ENCODE measurements around the gene TMEM9B. TPM values are rescaled to one million over a fixed set of nuclear protein-coding genes. Genes with fewer than 3 reads are reported as not detected.

The TMEM9B gene
- total RNA-seq, 1 donor from 2014 or later = 36.7 TPM

DNA sequence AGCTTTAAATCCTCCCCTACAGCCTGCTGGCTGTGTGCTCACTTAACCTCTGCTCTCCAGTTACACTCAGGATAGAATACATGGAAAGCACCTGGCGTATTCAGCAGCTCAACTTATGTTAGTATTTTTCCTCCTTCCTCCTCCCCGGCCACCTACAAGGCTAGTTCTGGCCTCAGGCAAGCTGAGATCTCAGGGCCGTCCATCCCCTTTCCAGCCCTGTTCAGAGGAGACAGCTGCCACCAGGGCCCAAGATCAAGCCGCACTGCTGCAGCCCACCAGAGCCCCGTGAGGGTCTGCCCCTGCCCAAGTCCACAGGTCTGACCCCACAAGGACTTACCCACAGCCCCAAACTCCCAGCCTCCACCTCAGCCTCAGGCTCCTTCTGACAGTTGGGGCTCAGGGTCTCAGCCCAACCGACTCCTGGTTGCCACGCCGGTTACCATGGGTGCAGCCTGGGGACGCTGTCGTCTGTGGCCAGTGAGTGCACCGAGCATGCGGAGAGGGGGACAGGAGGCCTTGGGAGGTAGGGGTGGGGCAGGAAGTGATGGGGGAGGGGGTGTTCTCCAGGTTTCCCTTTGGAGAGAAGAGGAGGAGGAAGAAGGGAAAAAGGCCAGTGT, 31.6 kb downstream of the TMEM9B start, which contains the start of gene C11orf16:
Gene C11orf16, minus strand, starts transcription at position 384 of the 617 bp plus-strand sequence. CDS start 639 bp downstream, outside the sequence.
- intact Hi-C loops (cut with micrococcal nuclease) = no loop called here

GRCh38 chr11:8930456-8931175, 33.6 kb downstream of the TMEM9B start:
- intact Hi-C loops (cut with micrococcal nuclease) = no loop called here

GRCh38 chr11:8928981-8929615, 35.1 kb downstream of the TMEM9B start:
- intact Hi-C loops (cut with micrococcal nuclease) = no loop called here

GRCh38 chr11:8928205-8928604, 36.0 kb downstream of the TMEM9B start:
- intact Hi-C loops (cut with micrococcal nuclease) = no loop called here

GRCh38 chr11:8927233-8927632, 37.0 kb downstream of the TMEM9B start:
- intact Hi-C loops (cut with micrococcal nuclease) = no loop called here

DNA sequence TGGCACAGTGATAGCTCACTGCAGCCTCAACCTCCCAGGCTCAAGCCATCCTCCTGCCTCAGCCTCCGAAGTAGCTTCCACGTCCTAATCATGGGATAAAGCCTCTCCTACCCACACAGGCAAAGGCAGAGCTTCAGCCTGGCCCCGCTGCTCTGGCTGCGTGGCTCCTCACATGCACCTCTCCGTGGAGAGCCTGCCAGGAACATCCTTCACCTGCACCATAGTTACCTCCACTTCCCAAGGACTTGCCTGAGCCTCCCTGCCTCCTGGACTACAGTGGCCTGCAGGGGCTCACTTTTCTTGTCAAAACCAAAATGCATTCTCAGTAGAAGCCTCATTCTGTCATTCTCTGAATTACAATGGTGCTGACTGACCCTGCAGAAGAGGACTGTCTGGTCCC, 38.0 kb downstream of the TMEM9B start:
- intact Hi-C loops (cut with micrococcal nuclease) = no loop called here

- intact Hi-C loops (cut with micrococcal nuclease) = no loop called here
Measured at GRCh38 chr11:8925711-8926110, 38.5 kb downstream of the TMEM9B start.

- intact Hi-C loops (cut with micrococcal nuclease) = no loop called here
Measured at GRCh38 chr11:8922691-8923090, 41.6 kb downstream of the TMEM9B start.

DNA sequence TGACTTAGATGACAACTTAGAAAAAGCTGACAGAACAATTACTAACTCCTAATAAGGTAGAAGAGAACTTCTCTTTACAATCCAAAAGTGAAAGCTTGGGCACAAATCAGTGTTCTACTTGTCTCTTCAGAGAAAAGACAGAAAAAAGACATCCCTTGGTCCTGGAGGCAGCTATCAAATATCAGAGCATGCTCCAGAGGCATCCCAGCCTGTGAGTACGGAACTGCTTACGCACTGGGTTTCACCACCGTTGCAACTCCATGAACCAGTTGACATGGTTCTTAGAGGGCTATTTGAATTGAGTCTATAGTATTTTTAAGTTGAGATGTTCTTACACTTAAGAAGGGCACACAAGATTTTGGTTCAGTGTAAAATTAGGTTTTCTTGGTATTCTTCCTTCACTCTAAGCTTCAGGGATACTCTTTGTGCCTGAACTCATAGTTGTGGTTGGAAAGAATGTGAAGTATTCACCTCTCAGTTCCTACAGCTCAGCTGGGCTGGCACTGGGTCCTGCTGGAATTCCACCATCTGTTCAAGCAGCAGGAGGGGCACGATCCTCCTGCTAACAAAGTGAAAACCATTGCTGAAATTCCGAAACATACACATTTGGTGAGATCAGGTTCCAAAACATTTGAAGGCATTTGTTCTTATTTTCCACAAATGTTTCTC, 47.0 kb downstream of the TMEM9B start:
- intact Hi-C loops (cut with micrococcal nuclease) = loop anchor here (10.0 kb wide), 1 partner anchor 468 kb away; the partner anchor contains the start of gene IPO7

GRCh38 chr11:8914661-8915018, 49.6 kb downstream of the TMEM9B start:
- intact Hi-C loops (cut with micrococcal nuclease) = loop anchor here (1.0 to 10.0 kb wide), 11 partner anchors 42 to 1388 kb away; partner anchors contain the start of gene IPO7

DNA sequence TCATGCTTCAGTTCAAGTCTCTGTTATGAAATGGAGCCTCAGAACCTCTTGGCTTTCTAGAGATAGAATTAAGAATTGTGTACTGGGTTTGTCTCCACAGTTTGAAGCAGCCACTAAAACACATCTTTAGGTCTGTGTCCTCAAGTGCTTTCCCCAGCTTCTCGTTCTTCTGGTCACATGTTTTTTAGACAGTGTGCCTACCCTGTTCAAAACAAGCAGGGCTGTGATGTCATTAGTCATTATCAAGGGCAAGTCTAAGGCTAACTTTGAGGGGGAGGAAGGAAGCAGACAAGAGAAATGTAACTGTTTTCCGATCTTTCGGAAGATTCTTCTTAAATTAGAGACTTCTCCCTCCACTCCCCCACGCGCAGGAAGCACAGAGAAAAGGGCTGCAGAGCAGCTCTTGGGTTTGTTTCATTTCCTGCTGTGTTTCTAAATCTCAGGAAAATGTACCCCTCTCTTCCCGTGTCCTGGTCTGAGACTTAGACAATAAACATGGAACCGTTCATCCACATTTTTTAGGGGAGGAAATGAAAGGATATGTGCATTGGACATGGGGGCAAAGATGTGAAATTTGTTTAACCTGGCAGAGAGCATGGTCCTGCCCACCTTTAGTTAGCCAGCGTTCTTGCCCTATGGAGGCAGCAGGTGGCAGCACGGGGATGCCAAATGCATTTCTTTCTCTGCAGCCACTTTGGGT, 50.1 kb downstream of the TMEM9B start:
- intact Hi-C loops (cut with micrococcal nuclease) = loop anchor here (1.0 to 10.0 kb wide), 11 partner anchors 42 to 1388 kb away; partner anchors contain the start of gene IPO7

GRCh38 chr11:8911029-8911823, 53.0 kb downstream of the TMEM9B start, which contains the start of gene AKIP1:
Gene AKIP1, plus strand, starts transcription at chr11:8911189. Its CDS starts 261 bp downstream, at chr11:8911450.
- intact Hi-C loops (cut with micrococcal nuclease) = loop anchor here (1.0 to 10.0 kb wide), 12 partner anchors 39 to 1391 kb away; partner anchors contain the start of genes EIF3F, IPO7, RPL27A and TMEM9B

- intact Hi-C loops (cut with micrococcal nuclease) = loop anchor here (1.0 to 10.0 kb wide), 12 partner anchors 38 to 1392 kb away; partner anchors contain the start of genes EIF3F, IPO7, RPL27A and TMEM9B
Measured at GRCh38 chr11:8910649-8911026, 53.6 kb downstream of the TMEM9B start.

GRCh38 chr11:8908099-8908498, 56.1 kb downstream of the TMEM9B start:
- intact Hi-C loops (cut with micrococcal nuclease) = no loop called here

- intact Hi-C loops (cut with micrococcal nuclease) = no loop called here
Measured at GRCh38 chr11:8907116-8907515, 57.1 kb downstream of the TMEM9B start.

DNA sequence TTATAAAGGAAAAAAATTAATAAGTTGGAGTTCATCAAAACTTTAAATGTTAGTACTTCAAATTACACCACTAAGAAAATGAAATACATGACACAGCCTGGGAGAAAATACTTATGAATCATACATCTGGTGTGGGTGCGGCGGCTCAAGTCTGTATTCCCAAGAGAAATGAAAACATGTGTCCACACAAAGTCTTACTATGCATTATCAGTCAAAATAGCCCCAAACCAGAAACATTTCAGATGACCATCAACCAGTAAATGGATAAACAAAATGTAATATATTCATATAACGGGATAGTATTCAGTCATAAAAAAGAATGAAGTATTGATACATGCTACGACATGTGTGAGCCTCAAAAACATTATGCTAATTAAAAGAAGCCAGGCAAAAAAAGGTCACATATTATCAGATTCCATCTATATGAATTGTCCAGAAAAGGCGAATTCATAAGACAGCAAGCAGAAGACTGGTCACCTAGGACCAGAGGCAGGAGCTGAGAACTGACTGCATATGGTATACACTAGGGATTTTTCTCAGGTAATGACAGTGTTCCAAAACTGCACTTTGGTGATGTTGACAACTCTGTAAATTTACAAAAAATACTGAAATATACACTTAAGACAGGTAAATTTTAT, 58.6 kb downstream of the TMEM9B start:
- intact Hi-C loops (cut with micrococcal nuclease) = no loop called here

DNA sequence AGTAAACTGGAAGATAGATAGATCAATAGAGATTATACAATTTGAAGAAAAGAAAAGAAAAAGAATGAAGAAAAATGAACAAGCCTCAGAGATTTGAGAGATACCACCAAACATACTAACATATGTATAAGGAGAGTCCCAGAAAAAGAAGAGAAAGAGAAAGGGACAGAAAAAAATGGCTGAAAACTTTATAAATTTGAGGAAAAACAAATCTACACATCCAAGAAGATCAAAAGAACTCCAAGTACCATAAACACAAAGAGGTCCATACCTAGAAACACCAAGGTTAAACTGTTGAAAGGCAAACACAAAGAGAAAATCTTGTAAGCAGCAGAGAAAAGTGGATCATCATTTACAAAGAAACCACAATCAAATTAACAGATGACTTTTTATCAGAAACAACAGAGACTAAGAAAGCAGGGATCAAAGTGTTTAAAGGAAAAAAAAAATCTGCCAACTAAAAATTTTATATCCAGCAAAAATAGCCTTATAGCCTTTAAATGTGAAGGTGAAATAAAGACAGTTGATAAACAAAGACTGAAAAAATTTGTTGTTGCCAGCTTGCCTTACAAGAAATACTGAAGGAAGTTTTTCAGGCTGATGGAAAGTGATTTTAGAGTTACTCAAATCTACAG, 65.0 kb downstream of the TMEM9B start:
- intact Hi-C loops (cut with micrococcal nuclease) = no loop called here

Data from T-helper 1 cell treated with Interleukin-12 subunit alpha and Interleukin-12 subunit beta and Interleukin-4 antibody, amounts not matched to agents 30 ng/mL and 1 ng/mL, for 36 hours (primary cell).